ENCODE measurements around the gene CEACAM16.
"Not testable (repeated sequence)": the region's sequence is repeated elsewhere in the genome, so short reads cannot be mapped to it uniquely, and the experiment has no call there.

The CEACAM16 gene

DNA sequence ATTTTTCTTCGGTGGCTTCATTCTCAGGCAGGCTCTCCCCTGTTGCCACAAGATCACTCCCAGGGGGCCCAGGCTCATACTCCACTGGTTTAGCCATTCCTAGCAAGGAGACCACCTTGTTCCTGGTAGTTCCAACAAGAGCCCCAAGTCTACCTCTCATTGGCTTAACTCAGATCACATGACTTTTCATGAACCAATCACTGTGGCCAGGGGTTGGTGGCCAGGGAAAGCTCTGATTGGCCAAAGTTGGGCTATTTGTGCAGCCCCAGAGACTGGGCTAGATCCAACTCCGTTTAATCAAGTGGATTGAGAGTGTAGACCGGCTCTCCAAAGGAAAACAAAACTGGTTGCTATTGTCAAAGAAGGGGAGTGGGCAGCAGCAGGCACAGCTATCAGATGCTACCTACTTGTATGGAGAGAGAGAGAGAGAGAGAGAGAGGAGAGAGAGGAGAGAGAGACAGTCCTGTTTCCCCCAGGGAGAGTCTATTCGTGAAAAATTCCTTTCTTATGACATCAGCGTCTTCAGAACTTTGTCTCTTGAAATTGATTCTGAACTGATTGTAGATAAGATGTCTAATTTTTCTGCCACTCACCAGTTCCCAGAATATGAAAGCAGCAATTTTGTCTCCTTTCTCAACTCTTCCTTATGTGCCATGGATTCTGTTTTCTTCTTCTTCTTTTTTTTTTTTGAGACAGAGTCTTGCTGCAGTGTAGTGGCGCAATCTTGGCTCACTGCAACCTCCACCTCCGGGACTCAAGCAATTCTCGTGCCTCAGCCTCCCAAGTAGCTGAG, 21.7 kb upstream of the CEACAM16 start:
- no peak for DNase-seq

DNA sequence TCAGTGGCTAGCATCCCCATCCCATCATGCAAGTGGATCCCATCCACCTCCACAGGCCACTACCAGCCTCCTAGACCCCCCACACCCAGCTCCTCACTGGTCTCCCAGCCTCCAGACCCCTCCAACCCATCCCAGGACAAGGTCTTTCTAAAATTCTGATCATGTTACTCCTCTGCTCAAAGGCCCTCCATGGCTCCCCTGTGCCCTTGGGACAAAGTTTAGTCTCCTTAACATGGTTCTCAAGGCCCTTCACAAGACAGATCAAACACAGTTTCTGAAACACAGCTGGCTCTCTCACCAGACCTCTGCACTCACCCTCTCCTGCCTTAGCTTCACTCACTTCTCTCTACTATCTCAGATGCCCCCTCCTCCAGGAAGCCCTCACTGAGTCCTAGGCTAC, 18.4 kb upstream of the CEACAM16 start:
- DNase-seq, result no peak

DNA sequence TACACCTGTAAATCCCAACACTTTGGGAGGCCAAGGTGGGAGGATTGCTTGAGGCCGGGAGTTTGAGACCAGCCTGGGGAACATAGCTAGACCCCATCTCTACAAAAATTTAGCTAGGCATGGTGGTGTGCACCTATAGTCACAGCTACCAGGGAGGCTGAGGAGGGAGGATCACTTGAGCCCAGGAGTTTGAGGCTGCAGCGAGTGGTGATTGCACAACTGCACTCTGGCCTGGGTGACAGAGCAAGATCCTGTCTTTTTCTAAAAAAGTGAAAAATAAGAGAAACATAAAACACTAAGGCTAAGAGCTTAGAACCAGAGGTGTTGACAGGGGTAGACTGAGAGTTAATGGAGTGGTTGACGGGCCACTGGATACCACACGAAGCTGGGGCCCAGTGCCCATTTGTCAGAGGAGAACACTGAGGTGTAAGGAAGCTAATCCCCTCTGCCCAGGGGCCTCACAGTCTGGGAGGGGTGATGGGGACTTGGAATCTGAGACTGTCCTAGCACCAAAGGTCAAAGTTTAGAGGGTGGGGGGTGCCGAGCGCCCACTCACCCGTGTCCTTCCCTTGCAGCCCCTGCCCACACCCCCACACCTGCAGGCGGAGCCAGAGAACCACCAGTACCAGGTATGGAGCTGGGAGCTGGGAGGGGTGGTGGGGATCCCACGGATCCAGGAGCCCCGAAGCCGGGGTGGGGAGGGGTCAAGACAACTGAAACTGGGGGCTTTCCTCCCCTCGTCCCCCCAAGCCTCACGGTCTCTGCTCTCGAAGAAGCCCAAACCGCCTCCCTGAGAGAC, 16.8 kb upstream of the CEACAM16 start:
- DNase-seq, result no peak

DNA sequence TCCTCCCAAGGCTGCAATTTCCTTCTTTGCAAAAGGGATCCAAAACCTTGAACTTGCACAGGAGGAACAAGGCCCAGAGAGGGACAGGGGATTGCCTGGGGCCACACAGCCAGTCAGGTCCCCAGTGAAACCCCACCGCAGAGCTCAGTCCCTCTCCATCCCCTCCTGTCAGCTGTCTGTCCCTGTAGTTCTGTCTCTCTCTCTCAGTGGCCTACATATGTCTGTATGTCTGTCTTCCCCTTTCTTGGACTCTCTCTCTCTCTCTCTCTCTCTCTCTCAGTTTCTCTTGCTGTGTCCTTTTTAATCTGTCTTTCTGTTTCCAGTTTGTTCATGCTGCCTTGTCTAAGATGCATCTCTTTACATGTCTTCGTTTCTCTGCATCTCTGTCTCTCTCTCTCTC, 16.1 kb upstream of the CEACAM16 start:
- DNase-seq, result no peak

DNA sequence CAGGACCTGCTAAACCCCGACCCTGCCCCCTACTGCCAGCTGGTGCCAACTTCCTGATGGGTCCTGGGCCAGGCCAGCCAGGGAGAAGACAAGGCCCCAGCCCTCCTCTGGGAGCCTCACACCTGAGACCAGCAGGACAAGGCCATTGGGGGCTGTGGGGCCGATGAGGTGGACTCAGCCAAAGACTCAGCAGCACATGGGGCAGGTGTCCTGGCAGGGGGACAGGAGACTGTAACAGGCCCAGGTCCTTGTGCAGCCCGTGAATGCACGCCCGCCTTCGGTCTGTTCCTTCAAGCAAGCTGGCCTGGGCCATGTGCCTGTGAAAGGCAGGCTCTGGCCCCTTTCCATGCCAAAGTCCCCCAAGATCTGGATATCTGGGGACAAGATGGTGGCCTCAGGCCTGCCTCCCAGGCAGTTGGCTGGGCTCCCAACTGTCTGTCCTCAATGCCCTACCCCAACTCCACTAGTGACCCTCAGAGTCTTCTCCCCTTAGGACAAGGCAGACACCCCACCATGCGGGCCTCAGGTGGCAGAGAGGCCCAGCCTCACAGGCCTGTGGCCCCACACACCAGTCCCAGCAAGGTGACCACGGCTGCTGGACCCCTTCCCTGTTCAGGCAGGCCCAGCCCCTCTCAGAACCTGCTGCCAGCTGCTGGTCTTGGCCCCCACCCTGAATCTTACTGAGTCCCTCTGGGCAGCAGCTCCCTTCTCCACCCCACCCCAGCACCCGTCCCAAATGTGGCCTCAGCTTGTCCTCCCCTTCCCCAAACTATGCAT, 15.3 kb upstream of the CEACAM16 start:
- no peak for DNase-seq

DNA sequence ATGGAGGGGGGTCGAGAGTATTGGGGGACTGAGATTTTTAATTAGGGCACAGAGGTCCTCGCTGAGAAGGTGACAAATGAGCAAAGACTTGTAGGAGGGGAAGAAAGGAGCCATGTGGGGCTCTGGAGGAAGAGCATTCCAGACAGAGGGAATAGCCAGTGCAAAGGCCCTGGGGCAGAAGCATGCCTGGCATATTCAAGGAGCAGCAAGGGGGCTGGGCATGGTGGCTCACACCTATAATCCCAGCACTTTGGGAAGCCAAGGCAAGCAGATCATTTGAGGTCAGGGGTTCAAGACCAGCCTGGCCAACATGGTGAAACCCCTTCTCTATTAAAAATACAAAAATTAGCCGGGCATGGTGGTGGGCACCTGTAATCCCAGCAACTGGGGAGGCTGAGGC, 14.6 kb upstream of the CEACAM16 start:
- DNase-seq, result not testable (repeated sequence)

DNA sequence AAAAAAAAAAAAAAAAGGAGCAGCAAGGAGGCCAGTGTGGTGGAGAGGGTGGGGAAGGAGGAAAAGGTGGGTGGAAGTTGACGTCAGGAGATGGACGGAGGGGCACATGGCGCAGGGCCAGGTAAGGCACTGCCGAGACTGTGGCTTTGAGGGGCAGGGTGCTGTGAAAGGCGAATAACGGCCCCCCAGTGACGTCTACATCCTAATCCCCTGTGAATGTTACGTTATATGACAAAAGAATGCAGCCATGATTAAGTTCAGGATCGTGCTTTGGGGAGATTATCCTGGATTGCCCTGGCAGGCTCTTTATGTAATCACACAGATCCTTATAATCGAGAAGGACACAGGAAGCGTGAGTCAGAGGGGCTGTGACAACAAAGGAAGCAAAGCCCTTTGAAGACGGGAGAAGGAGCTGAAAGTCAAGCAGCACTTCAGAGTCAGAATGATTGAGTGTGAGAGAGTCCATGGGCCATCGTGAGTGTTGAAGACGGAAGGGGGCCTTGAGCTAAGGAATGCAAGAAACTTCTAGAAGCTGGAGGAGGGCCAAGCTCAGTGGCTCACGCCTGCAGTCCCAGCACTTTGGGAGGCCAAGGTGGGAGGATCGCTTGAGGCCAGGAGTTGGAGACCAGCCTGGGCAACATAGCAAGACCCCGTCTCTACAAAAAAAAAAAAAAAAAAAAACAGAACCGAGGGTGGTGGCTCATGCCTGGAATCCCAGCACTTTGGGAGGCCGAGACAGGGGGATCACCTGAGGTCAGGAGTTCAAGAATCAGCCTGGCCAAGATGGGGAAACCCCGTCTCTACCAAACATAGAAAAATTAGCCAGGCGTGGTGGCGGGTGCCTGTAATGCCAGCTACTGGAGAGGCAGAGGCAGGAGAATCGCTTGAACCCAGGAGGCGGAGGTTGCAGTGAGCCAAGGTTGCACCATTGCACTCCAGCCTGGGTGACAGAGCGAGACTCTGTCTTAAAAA, 13.8 kb upstream of the CEACAM16 start:
- no peak for DNase-seq

DNA sequence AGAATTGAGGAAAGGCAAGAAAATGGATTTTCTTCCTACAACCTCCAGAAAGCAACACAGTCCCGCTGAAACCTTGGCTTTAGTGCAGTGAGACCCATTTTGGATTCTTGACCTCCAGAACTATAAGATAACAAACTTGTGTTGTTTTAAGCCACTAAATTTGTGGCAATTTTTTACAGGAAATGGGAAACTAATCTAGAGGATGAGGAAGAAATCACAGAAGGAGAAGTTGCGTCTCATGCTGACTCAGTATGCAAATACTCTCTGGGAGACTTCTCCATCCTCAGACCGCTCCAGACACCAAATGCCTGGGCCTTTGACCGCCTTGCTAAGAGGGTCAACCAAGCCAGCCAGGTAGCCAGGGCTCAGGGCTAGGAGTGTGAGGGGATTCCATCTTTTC, 13.1 kb upstream of the CEACAM16 start:
- no peak for DNase-seq

DNA sequence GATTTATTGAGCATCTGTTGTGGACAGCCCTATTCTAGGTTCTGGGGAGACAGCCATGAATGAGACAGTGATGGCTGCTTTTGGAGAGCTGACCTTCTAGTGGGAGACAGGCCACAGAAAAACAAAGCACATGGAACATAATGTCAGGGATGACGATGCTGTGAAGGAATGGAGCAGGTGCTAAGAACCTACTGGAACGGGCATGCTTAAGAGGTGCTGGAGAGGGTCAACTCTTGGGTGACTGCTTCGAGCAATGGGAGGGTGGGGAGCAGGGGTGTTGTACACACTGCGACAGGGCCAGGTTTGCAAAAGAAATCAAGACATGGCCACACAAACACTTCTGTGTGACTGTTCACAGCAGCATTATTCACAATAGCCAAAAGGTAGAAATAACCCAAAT, 12.1 kb upstream of the CEACAM16 start:
- DNase-seq, result no peak

DNA sequence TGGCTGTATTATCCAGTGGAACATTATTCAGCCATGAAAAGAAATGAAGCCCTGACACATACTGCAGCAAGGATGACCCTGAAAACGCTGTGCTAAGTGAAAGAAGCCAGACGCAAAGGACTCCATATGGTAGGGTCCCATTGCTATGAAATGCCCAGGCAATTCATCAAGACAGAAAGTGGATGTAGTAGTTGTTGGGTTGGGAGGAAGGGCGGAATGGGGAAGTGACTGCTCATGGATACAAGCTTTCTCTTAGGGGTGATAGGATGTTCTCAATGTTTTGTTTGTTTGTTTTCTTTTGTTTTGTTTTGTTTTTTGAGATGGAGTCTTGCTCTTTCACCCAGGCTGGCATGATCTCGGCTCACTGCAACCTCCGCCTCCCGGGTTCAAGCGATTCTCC, 11.1 kb upstream of the CEACAM16 start:
- DNase-seq, result no peak

DNA sequence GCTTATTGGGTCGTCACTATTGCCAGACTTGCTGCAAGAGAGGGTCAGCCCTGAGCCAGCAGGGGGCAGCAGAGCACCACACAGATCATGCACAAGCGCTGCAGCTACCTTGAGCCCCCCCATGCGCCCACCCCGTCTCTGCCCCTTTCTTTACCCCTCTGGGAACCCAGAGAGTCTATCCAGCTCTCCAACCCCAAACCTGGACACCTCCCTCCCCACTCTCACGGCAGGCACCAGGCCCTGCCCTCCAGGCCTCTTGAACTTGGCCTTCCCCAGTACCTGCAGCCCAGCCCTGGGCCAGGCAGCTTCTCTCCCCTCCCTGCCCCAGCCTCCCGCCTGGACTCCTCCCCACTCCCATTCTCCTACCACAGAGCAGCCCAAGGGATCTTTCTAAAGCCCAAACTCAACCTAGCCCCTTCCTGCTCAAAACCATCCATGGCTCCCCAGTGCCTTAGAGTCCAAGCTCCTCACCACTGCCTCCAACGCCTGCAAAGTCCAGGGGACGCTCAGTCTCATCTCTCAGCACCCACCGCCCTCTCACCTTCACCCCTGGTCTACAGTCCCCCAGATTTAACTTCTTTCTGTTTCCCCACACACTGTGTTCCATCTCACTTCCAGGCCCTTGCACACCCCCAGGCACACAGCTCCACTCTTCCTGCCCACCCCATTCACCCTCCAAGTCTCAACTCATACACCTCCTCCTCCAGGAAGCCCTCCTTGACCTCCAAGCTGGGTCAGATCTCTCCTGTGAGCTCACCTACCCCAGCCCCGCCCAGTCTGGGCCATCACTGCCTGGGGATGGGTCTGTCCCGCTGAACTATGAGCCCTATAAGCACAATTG, 9.4 kb upstream of the CEACAM16 start:
- peak; percentile 85 for DNase-seq

DNA sequence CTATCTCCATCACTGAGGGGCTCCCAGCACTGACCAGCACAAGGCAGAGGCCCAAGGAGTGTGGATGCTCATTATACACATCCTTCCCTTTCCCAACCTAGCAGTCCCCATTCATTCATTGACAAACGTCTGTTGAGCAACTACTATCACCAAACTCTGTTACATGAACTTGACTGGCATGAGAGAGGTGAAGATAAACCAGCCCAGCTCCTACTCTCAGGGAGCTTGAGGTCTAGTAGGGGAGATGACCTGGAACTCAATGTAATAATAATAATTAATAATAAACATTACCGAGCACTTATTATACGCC, 8.9 kb upstream of the CEACAM16 start:
- no peak for DNase-seq

DNA sequence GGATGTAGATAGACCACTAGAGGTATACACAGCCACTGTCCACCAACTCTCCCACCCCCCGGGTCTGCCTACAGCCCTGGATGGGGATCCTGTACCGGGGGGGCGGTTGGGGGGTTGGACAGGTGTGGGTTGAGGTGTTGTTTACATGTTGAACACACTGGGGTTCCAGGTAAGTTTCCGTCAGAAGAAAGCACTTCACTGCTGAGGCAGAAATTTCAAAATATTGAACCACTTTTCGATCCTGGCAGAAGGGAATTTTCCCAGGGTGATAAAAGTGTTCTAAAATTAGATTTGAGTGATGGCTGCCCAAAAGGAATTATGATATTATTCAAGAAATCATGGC, 6.6 kb upstream of the CEACAM16 start:
- DNase-seq, result no peak

DNA sequence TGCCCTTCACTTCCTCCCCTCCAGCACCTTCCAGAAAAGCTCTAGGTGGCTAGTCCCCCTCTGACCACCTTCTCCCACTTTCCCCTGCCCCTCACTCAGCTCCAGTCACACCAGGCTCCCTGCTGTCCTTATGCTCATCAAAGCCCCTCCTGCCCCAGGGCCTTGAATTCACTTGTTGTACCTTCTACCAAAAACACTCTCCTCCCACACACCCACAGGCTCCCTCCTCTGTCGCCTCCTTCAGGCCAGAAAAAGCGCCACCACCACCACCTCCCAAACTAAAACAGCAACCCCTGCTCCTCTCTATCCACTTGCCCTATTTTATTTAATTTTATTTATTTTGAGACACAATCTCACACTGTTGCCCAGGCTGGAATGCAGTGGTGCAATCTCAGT, 4.8 kb upstream of the CEACAM16 start:
- DNase-seq, result peak; percentile 21

DNA sequence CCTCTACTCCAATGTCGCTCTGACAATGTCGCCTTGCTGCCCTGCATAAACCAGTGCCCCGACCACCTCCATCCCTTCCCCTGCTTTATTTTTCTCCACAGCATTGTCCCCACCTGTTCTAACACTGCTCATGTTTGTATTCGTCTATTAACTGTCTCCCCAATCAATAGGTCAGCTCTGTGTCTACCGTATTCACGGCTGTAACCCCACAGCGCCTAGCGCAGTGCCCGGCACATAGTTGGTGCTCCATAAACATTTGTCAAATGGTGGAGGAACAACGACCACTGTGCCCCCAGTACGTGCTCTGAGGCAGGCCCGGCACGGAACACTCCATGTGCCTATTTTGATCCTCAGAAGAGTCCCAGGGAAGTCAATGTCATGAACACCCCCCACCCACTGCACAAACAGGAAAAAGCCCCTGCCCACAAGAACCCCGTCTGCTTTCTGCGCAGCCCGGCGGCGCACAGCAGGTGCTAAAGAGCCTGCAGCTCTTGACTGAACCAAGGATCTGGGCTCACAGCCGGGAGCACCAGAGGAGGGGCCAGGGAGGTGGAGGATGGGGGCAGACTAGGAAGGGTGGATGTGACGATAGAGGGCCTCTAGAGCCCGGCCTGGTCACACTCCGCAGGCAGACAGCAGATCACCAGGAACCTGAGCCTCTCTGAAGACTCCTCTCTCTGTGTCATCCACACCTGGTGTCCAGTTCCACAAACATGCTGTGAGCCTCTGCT, 1.8 kb upstream of the CEACAM16 start:
- DNase-seq, result no peak

DNA sequence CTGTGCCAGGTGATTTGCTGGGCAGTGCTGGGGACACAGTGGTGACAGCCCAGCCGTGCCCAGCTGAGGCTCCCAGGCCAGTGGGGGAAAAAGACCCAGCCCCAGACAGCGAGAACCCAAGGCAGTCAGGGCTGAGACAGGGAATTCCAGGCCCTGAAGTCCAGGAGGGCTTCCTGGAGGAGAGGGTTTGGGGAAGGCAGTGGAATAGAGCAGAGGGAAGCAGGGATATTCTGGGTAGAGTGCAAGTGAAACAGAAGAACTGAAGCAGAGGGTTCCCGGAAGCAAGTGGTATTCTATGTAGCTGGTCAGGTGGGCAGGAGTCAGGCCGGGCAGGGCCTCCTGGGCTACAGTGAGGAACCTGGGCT, 1.3 kb upstream of the CEACAM16 start:
- no peak for DNase-seq

DNA sequence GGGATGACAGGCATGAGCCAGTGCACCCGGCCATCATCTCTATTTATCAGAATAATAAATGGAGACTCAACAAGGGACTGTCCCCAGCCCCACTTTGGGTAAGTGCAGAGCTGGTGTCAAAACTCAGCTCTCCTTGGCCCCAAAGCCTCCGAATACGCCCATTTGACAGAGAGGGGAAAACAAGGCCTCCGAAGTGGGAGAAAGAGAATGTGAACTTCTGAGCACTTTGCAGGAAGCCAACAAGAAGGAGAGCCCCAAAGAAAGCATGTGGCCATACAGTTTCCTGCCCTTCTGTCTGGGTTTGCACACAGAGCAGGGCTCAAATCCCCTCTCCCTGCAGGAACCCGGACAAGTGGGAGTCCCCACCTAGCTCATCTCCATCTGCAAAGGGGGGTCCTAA, 1.6 kb downstream of the CEACAM16 start:
- DNase-seq, result no peak

DNA sequence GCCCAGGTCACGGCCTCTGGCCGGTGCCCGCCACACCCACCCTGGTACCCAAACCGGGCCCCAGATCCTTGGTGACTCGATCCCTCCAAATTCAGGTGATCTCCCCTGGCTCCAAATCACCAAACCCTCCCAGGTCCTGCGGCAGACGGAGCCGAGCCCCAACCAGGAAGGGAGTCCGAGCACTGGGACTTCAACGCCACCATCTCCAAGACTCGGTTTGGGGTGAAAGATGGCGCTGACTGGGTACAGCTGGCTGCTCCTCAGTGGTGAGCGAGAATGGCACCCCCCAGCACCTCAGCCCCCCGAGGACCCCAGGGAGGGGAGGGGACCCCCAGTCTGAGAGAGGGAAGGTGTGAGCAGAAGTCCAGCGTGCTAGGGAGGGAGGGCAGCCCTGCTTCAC, 2.3 kb downstream of the CEACAM16 start:
- DNase-seq, result no peak

DNA sequence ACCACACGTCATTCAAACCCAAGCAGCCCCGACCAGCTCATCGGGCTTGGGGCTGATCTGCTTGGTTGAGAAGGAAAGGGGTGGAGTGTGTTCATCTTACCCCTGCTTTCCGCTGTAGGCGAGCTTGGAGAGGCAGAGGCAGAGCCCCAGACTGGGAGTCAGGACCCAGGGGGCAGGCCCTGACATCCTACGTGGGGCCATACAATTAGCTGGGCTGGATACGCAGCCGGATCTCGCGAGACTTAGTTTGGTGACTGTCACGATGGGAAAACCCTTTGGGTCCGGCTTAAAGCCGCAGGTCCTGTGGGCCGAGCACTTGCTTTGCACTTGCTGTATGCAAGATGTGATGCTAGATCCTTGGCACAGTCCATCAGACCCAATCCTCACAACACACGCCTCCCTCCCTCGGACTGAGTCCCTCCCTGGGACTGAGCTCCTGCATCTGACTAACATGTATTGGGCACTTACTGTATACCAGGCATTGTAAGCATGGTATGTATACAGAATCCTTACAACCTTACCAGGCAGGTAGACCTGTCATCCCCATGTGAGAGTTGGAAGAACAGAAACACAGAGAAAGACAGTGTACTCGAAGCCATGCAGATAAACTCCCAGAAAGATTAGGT, 3.7 kb downstream of the CEACAM16 start:
- no peak for DNase-seq

DNA sequence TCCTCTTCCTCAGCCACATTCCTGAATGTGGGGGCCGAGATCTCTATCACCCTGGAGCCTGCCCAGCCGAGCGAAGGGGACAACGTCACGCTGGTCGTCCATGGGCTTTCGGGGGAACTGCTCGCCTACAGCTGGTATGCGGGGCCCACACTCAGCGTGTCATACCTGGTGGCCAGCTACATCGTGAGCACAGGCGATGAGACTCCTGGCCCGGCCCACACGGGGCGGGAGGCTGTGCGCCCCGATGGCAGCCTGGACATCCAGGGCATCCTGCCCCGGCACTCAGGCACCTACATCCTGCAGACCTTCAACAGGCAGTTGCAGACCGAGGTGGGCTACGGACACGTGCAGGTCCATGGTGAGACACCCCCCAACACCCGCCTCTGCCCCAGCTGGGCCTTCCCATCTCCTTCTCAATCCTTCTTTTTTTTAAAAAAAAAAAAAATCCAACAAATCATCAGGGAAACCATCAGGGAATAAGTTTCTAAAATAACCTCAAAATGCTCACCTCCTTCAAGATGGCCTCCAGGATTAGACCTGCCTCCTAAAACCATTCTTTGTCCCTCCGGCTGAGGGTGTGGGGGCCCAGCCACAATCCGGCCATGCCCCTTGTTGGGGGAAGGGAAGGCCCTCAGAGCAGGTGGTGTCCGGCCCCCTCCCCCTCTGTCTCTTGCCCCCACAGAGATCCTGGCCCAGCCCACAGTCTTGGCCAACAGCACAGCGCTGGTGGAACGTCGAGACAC, 4.6 kb downstream of the CEACAM16 start:
- DNase-seq, result no peak
